K562 treated with DMSO at 1 percent for 12 hours (cell line): Measurements from ENCODE around the gene FBXL2. TPM values are rescaled to one million over a fixed set of nuclear protein-coding genes. Genes with fewer than 3 reads are reported as not detected.

Experiments used
- total RNA-seq: library from RNA; unstranded; fragments of 300-600 nt; gene quantifications from 2 replicates; pipeline ENCODE4 v1.2.3, GENCODE V29; 2022; ENCODE audit not compliant: insufficient read depth

The FBXL2 gene, protein sequence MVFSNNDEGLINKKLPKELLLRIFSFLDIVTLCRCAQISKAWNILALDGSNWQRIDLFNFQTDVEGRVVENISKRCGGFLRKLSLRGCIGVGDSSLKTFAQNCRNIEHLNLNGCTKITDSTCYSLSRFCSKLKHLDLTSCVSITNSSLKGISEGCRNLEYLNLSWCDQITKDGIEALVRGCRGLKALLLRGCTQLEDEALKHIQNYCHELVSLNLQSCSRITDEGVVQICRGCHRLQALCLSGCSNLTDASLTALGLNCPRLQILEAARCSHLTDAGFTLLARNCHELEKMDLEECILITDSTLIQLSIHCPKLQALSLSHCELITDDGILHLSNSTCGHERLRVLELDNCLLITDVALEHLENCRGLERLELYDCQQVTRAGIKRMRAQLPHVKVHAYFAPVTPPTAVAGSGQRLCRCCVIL
- total RNA-seq = 0.93 and 5.4 TPM in 2 replicates

GRCh38 chr3:33277193-33277882 is at the start of gene FBXL2:
Gene FBXL2, plus strand, starts transcription at chr3:33277442. Its CDS starts 71 bp downstream, at chr3:33277513.

Other genes with a start within 250 kb of the FBXL2 start
- 92.1 and 152 TPM in 2 replicates for gene GLB1, start 180.3 kb upstream of the FBXL2 start, total RNA-seq
- 0.44 and 3.1 TPM in 2 replicates for gene TMPPE, start 180.3 kb upstream of the FBXL2 start, total RNA-seq
- gene CRTAP, start 163.4 kb upstream of the FBXL2 start, total RNA-seq = 73.5 and 125 TPM in 2 replicates
- gene SUSD5, start 58.6 kb upstream of the FBXL2 start, total RNA-seq = not detected in 2 replicates
- 15.5 and 57.3 TPM in 2 replicates for gene UBP1, start 163.0 kb downstream of the FBXL2 start, total RNA-seq